ENCODE measurements around the gene RNASE13.

The RNASE13 gene

GRCh38 chr14:21026988-21027315 is 7.7 kb downstream of the RNASE13 start:
- no peak for TF ChIP-seq GATA1 (IDR thresholded peaks at IDR 0.05; ENCODE audit: low read depth, low read length)
- TF ChIP-seq POLR2A (IDR thresholded peaks at IDR 0.05; ENCODE audit: low read length), result no peak
- DNase-seq, result peak in 1 of 2 experiments; percentile 21

GRCh38 chr14:21026274-21026987 is 8.2 kb downstream of the RNASE13 start:
- no peak for TF ChIP-seq GATA1 (IDR thresholded peaks at IDR 0.05; ENCODE audit: low read depth, low read length)
- TF ChIP-seq POLR2A (IDR thresholded peaks at IDR 0.05; ENCODE audit: low read length), result no peak

GRCh38 chr14:21025371-21026273 is 9.0 kb downstream of the RNASE13 start:
- TF ChIP-seq GATA1 (IDR thresholded peaks at IDR 0.05; ENCODE audit: low read depth, low read length) (no peak), POLR2A (IDR thresholded peaks at IDR 0.05; ENCODE audit: low read length) (no peak)
- DNase-seq, result no peak

More at GRCh38 chr14:21026274-21026987, 8.2 kb downstream of the RNASE13 start:
- DNase-seq, result no peak

GRCh38 chr14:21024585-21025370 is 9.8 kb downstream of the RNASE13 start, which contains the start of gene NDRG2:
NDRG2 (minus strand) TSS chr14:21025061; CDS start chr14:21023315, 1,746 bp downstream.
- TF ChIP-seq GATA1 (IDR thresholded peaks at IDR 0.05; ENCODE audit: low read depth, low read length) (no peak), POLR2A (IDR thresholded peaks at IDR 0.05; ENCODE audit: low read length) (no peak)
- peak; percentile 50 to 52 for DNase-seq

- no peak for DNase-seq
- TF ChIP-seq POLR2A (IDR thresholded peaks at IDR 0.05; ENCODE audit: low read length) (no peak), GATA1 (IDR thresholded peaks at IDR 0.05; ENCODE audit: low read depth, low read length) (no peak)
These were observed 10.6 kb downstream of the RNASE13 start for GRCh38 chr14:21023817-21024584.

GRCh38 chr14:21023174-21023573 is 11.4 kb downstream of the RNASE13 start:
- TF ChIP-seq GATA1 (IDR thresholded peaks at IDR 0.05; ENCODE audit: low read depth, low read length) (no peak), POLR2A (IDR thresholded peaks at IDR 0.05; ENCODE audit: low read length) (no peak)
- DNase-seq, result no peak

- DNase-seq, result no peak
These were observed 11.9 kb downstream of the RNASE13 start for GRCh38 chr14:21022686-21023085.

GRCh38 chr14:21020977-21021545 is 13.5 kb downstream of the RNASE13 start:
- TF ChIP-seq POLR2A (IDR thresholded peaks at IDR 0.05; ENCODE audit: low read length), result no peak
- TF ChIP-seq GATA1 (IDR thresholded peaks at IDR 0.05; ENCODE audit: low read depth, low read length), result no peak
- DNase-seq, result no peak

More at GRCh38 chr14:21022686-21023085, 11.9 kb downstream of the RNASE13 start:
- no peak for TF ChIP-seq GATA1 (IDR thresholded peaks at IDR 0.05; ENCODE audit: low read depth, low read length)
- no peak for TF ChIP-seq POLR2A (IDR thresholded peaks at IDR 0.05; ENCODE audit: low read length)

- no peak for DNase-seq
- TF ChIP-seq GATA1 (IDR thresholded peaks at IDR 0.05; ENCODE audit: low read depth, low read length) (no peak), POLR2A (IDR thresholded peaks at IDR 0.05; ENCODE audit: low read length) (no peak)
These were observed 15.2 kb downstream of the RNASE13 start for GRCh38 chr14:21019366-21019765.

- no peak for DNase-seq
- TF ChIP-seq GATA1 (IDR thresholded peaks at IDR 0.05; ENCODE audit: low read depth, low read length) (no peak), POLR2A (IDR thresholded peaks at IDR 0.05; ENCODE audit: low read length) (no peak)
These were observed 15.8 kb downstream of the RNASE13 start for GRCh38 chr14:21018781-21019180.

GRCh38 chr14:21018286-21018685 is 16.3 kb downstream of the RNASE13 start:
- TF ChIP-seq POLR2A (IDR thresholded peaks at IDR 0.05; ENCODE audit: low read length) (no peak), GATA1 (IDR thresholded peaks at IDR 0.05; ENCODE audit: low read depth, low read length) (no peak)
- DNase-seq, result no peak

- TF ChIP-seq POLR2A (IDR thresholded peaks at IDR 0.05; ENCODE audit: low read length) (no peak), GATA1 (IDR thresholded peaks at IDR 0.05; ENCODE audit: low read depth, low read length) (no peak)
- no peak for DNase-seq
These were observed 16.9 kb downstream of the RNASE13 start for GRCh38 chr14:21017528-21018245.

Data from erythroblast (primary cell).